Embryonic facial prominence (tissue), 1 donor: Measurements from ENCODE around the gene DNAH6.

Experiments used
- DNase-seq: peaks from one replicate; pipeline ENCODE4 v3.0.0-alpha.2; 2016; ENCODE audit errors: extremely low spot score

Gene DNAH6

GRCh38 chr2:84801811-84802210, 285.5 kb downstream of the DNAH6 start:
- no peak for DNase-seq

GRCh38 chr2:84805250-84805958, 289.1 kb downstream of the DNAH6 start:
- DNase-seq, result no peak

GRCh38 chr2:84807063-84807485, 290.8 kb downstream of the DNAH6 start:
- no peak for DNase-seq

DNA sequence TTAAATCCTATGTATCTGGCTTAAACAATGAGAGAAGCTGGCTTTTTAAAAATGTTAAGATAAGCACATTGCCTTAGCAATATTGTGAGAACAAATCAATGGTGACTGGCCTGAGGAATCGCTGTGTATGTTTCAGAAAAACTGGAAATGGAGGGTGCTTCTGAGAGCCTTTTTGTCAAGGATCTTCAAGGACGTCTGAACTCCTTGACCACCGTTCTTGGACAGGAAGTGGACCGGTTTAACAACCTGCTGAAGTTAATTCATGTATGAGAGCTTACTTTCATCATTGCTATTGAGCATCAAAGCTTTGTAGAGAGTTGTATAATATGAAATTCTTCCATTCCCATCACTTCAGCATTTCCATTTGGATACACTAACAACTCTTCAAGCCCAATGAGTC, 292.0 kb downstream of the DNAH6 start:
- DNase-seq, result no peak

- DNase-seq, result no peak
Observed at GRCh38 chr2:84811839-84812431, 295.6 kb downstream of the DNAH6 start.

GRCh38 chr2:84815146-84815545, 298.8 kb downstream of the DNAH6 start:
- DNase-seq, result no peak

DNA sequence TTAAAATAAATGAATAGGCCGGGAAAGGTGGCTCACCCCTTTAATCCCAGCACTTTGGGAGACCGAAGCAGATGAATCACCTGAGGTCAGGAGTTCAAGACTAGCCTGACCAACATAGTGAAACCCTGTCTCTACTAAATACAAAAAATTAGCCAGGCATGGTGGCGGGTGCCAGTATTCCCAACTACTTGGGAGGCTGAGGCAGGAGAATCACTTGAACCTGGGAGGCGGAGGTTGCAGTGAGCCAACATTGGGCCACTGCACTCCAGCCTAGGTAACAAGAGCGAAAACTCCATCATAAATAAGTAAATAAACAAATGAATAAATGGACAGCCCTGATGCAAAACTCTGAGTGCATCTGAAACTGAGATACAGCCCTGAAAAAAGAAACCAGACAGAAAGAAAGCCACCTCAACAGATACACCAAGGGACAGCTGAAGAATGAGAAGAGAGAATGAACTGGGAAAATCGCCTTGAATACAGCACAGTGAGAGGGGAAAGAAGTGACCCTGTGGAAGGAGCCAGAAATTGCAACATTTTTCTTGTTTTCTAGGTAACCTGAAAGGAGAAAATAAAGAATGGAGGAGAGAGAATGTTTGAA, 300.2 kb downstream of the DNAH6 start:
- no peak for DNase-seq

DNA sequence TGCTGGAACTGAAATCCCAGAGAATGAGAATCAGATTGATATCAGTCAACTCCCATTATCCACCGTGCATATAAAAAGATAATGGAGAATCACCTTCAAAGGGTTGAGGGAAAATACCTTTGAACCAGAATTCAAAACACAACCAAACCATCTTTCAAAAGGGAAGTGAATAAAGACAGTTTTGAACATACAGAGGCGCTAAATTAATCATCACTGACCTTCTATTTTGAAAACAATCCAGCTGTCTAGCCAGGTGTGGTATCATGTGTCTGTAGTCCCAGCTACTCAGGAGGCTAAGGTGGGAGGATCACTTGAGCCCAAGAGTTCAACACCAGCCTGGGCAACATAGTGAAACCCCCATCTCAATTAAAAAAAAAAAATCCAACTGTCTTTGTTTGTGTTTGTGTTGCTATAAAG, 300.9 kb downstream of the DNAH6 start:
- no peak for DNase-seq

- no peak for DNase-seq
Observed at GRCh38 chr2:84821806-84822205, 305.5 kb downstream of the DNAH6 start.

- no peak for DNase-seq
Observed at GRCh38 chr2:84823229-84823628, 306.9 kb downstream of the DNAH6 start.

DNA sequence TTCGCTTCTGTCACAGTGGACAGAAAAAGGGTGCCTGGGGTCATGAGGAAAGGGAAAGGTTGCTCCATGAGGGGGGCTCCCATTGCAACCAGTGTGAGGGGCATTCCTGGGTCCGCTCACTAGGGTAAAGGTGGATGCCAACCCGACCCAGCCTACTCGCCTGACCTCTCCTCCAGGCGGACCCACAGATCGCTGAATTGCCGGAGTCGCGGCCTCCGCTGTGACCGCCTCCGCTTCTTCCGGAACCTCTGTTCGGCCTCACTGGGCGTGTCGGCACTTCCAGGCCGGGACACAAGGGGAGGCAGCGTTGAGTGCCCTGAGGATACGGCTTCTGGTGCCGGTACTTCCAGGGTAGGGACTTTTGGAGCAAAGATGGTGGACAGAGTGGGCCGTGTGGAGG, 307.5 kb downstream of the DNAH6 start:
- DNase-seq, result no peak

- no peak for DNase-seq
Observed at GRCh38 chr2:84827978-84828575, 311.8 kb downstream of the DNAH6 start.

- DNase-seq, result no peak
Observed at GRCh38 chr2:84829693-84830092, 313.4 kb downstream of the DNAH6 start.

DNA sequence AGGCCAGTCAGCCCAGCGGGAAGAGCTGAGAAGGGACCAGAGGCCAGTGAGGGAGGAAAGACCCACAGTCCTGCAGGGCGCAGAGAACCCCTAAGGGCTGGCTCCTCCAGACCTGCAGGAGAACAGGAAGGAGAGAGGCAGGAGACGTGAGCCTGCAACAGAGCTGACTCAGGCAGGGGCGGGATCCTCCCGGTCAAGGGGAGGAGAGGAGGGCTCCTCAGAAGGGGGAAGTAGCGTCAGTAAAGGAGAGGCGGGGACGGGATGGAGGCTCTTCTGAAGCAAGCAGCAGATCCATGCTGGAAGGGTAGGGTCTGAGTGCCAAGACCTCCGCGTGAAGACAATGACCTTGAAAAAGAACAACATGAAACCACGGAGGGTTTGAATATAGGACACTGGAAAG, 313.8 kb downstream of the DNAH6 start:
- DNase-seq, result no peak

GRCh38 chr2:84830758-84831500, 314.6 kb downstream of the DNAH6 start:
- DNase-seq, result no peak

- DNase-seq, result no peak
Observed at GRCh38 chr2:84832772-84833461, 316.6 kb downstream of the DNAH6 start.

DNA sequence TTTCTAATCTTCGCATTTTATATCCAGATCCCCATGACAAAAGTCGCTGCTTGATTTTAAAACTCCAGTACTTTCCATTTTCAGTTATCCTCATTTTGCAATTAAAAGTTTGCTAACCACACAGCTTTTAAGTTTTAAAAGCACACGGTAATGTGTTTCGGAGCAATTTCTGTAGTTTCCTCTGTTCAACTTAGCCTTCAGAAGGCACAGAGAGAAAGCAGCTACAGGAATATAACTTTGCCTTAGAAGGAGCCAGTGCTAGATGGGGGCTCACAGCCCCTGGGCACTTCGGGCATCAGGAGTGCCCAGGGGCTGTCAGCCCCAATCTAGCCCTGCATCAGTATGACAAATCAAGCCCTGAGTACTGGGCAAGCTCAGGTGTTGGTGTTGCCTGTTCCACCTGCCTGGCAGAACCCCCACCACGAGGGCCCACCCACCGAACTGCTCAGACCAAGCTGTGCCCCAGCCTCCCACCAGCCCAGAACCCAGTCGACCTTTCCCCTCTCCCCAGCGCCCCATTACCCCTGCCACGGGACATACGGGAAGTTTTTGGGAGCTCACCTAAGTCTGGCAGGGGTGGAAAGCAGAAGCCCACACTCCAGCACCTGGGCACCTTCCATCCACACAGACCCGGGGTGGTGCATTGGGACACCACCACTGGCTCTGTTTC, 317.3 kb downstream of the DNAH6 start:
- no peak for DNase-seq

DNA sequence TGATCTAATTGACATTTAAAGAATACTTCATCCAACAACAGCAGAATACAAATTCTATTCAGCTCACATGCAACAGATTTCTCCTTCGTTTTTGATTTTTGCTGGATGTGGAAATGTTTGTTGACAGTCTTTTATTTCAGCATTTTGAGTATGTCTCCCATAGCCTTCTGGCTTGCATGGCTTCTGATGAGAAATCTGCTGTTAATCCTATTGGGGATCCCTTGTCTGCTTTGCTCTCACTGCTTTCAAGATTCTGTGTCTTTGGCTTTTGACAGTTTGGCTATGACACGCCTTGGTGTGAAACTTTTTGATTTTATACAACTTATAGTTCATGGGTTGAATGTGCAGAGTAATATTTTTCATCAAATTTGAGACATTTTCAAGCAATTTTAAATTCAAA, 319.9 kb downstream of the DNAH6 start:
- no peak for DNase-seq

GRCh38 chr2:84838434-84839145, 322.3 kb downstream of the DNAH6 start:
- no peak for DNase-seq

GRCh38 chr2:84839851-84840250, 323.6 kb downstream of the DNAH6 start:
- DNase-seq, result no peak
